Mucosa of rectum (tissue), 2 donors: Measurements from ENCODE around the gene CHSY3.

Source experiments
- H3K27ac ChIP-seq, 2 donors: one replicate each; pipeline ENCODE4 v1.7.0; 2013; ENCODE audit warnings: inconsistent platforms in 2 of 2, low read depth in 2 of 2, low read length in 2 of 2
- H3K27me3 ChIP-seq, 2 donors: one replicate each; pipeline ENCODE4 v1.7.0; 2013; ENCODE audit warnings: low read length in 2 of 2; ENCODE audit not compliant: control insufficient read depth in 2 of 2, insufficient read depth in 2 of 2
- H3K36me3 ChIP-seq, 2 donors: one replicate each; pipeline ENCODE4 v1.7.0; 2013; ENCODE audit warnings: low read length in 2 of 2; ENCODE audit not compliant: control insufficient read depth in 2 of 2, insufficient read depth in 2 of 2
- H3K4me1 ChIP-seq, 2 donors: one replicate each; pipeline ENCODE4 v1.7.0; 2013; ENCODE audit warnings: low read length in 2 of 2, mild to moderate bottlenecking in 1 of 2; ENCODE audit not compliant: control insufficient read depth in 2 of 2, insufficient read depth in 2 of 2
- H3K4me3 ChIP-seq, 2 donors: one replicate each; pipeline ENCODE4 v1.7.0; 2013; ENCODE audit warnings: low read length in 2 of 2
- H3K9ac ChIP-seq, 2 donors: one replicate each; pipeline ENCODE4 v1.7.0; 2013; ENCODE audit warnings: low read length in 2 of 2, low read depth in 1 of 2, mild to moderate bottlenecking in 1 of 2
- H3K9me3 ChIP-seq, 2 donors: one replicate each; pipeline ENCODE4 v1.7.0; 2013; ENCODE audit warnings: low read length in 2 of 2; ENCODE audit not compliant: control insufficient read depth in 2 of 2
- donor health status: healthy.
- donor health status: Normal muscosa, but diverticular disease.

The CHSY3 gene

DNA sequence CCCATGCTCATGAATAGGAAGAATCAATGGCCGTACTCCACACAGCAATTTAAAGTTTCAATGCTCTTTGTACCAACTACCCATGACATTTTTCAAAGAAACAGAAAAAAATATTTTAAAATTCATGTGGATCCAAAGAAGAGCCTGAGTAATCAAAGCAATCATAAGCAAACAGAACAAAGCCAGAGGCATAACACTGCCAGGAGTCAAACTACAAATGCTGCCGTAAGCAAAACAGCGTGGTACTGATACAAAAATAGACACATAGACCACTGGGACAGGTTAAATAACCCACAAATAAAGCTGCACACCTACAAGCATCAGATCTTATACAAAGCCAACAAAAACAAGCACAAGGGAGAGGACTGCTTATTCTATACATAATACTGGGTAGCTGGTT, 107.7 kb downstream of the CHSY3 start:
- Histone ChIP-seq H3K9ac (no peak overlapping the region), H3K27me3 (no peaks in the 10 kb centered on the region), H3K27ac (no peak overlapping the region), H3K4me1 (no peaks in the 10 kb centered on the region), H3K36me3 (no peaks in the 10 kb centered on the region), H3K4me3 (no peak overlapping the region), H3K9me3 (no peaks in the 10 kb centered on the region)

DNA sequence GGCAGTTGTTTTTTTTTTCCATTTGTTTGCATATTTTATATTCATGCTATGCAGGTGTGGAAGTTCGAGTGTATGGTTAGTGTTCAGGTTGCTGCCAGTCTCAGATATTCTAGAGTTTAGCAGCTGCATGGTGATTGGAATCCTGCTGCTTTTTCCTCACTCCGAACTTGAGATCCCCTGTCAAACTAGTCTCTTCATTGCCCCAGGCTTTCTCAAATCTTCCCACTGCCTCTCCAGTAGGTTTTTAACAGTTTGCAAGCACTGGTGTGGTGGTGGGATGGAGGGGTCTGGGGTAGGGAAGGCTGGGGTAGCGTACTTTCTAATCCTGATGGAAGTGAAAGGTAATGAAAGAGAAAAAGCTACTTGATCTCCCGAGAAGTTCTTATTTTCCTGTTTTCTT, 112.9 kb downstream of the CHSY3 start:
- no peak overlapping the region for H3K9ac ChIP-seq
- no peaks in the 10 kb centered on the region for H3K4me1 ChIP-seq
- H3K36me3 ChIP-seq = no peaks in the 10 kb centered on the region
- no peak overlapping the region for H3K4me3 ChIP-seq
- H3K9me3 ChIP-seq = no peaks in the 10 kb centered on the region
- H3K27ac ChIP-seq = no peak overlapping the region
- no peaks in the 10 kb centered on the region for H3K27me3 ChIP-seq

DNA sequence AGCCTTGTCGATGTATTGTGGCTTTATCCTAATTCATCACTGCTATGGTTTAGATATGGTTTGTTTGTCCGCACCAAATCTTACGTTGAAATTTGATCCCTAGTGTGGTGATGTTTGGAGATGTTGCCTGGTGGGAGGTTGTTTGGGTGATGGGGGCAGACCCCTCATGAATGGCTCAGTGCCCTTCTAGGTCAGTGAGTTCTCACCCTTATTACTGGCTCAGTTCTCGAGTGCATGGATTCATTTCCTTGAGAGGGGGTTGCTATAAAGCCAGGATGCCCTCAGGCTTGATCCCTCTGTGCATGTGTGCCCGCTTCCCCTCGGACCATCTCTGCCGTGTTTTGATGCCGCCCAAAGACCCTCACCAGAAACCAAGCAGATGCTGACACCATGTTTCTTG, 114.4 kb downstream of the CHSY3 start:
- H3K27ac ChIP-seq = no peak overlapping the region
- no peak overlapping the region for H3K9ac ChIP-seq
- H3K9me3 ChIP-seq = no peaks in the 10 kb centered on the region
- H3K4me3 ChIP-seq = no peak overlapping the region
- H3K27me3 ChIP-seq = no peaks in the 10 kb centered on the region
- no peaks in the 10 kb centered on the region for H3K36me3 ChIP-seq
- no peaks in the 10 kb centered on the region for H3K4me1 ChIP-seq

DNA sequence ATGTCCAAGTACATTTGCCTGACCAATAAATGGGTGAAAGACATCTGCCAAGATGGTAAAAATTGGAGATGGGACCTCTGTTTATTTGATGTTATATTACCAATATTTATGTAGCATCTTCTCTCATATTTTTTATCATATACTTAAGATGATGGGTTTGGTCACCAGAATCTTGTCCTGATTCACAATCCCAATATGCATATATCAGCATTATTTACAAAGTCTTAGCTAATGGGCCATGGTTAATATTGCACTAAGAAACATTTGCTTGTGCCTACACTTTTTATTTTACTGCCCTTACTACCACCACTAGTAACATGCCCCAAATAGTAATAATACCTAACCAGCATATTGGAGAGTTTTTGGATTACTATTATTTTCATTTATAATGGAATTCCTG, 116.7 kb downstream of the CHSY3 start:
- Histone ChIP-seq H3K27me3 (no peaks in the 10 kb centered on the region), H3K4me1 (no peaks in the 10 kb centered on the region), H3K27ac (no peak overlapping the region)

GRCh38 chr5:130021876-130022275, 117.6 kb downstream of the CHSY3 start:
- Histone ChIP-seq H3K9ac (no peak overlapping the region), H3K4me1 (no peaks in the 10 kb centered on the region), H3K4me3 (no peak overlapping the region)

More for the DNA sequence above, 116.7 kb downstream of the CHSY3 start:
- Histone ChIP-seq H3K9ac (no peak overlapping the region), H3K9me3 (no peaks in the 10 kb centered on the region), H3K4me3 (no peak overlapping the region), H3K36me3 (no peaks in the 10 kb centered on the region)

GRCh38 chr5:130023604-130024003, 119.3 kb downstream of the CHSY3 start:
- H3K4me1 ChIP-seq = no peaks in the 10 kb centered on the region
- H3K9me3 ChIP-seq = no peaks in the 10 kb centered on the region
- no peaks in the 10 kb centered on the region for H3K27me3 ChIP-seq
- no peak overlapping the region for H3K9ac ChIP-seq
- no peaks in the 10 kb centered on the region for H3K36me3 ChIP-seq
- H3K4me3 ChIP-seq = no peak overlapping the region
- H3K27ac ChIP-seq = no peak overlapping the region

More at GRCh38 chr5:130021876-130022275, 117.6 kb downstream of the CHSY3 start:
- Histone ChIP-seq H3K27ac (no peak overlapping the region), H3K36me3 (no peaks in the 10 kb centered on the region), H3K27me3 (no peaks in the 10 kb centered on the region), H3K9me3 (no peaks in the 10 kb centered on the region)

GRCh38 chr5:130024006-130024405, 119.7 kb downstream of the CHSY3 start:
- no peak overlapping the region for H3K9ac ChIP-seq
- H3K9me3 ChIP-seq = no peaks in the 10 kb centered on the region
- no peaks in the 10 kb centered on the region for H3K27me3 ChIP-seq
- no peaks in the 10 kb centered on the region for H3K4me1 ChIP-seq
- H3K36me3 ChIP-seq = no peaks in the 10 kb centered on the region
- no peak overlapping the region for H3K27ac ChIP-seq
- no peak overlapping the region for H3K4me3 ChIP-seq

- Histone ChIP-seq H3K4me1 (no peaks in the 10 kb centered on the region), H3K36me3 (no peaks in the 10 kb centered on the region), H3K27me3 (no peaks in the 10 kb centered on the region), H3K9me3 (no peaks in the 10 kb centered on the region), H3K4me3 (no peak overlapping the region), H3K27ac (no peak overlapping the region), H3K9ac (no peak overlapping the region)
These were observed 121.2 kb downstream of the CHSY3 start for GRCh38 chr5:130025511-130025910.

- H3K4me1 ChIP-seq = no peaks in the 10 kb centered on the region
- no peak overlapping the region for H3K9ac ChIP-seq
- H3K27me3 ChIP-seq = no peaks in the 10 kb centered on the region
- H3K4me3 ChIP-seq = no peak overlapping the region
- H3K9me3 ChIP-seq = no peaks in the 10 kb centered on the region
- H3K27ac ChIP-seq = no peak overlapping the region
- no peaks in the 10 kb centered on the region for H3K36me3 ChIP-seq
These were observed 128.5 kb downstream of the CHSY3 start for GRCh38 chr5:130032807-130033206.

DNA sequence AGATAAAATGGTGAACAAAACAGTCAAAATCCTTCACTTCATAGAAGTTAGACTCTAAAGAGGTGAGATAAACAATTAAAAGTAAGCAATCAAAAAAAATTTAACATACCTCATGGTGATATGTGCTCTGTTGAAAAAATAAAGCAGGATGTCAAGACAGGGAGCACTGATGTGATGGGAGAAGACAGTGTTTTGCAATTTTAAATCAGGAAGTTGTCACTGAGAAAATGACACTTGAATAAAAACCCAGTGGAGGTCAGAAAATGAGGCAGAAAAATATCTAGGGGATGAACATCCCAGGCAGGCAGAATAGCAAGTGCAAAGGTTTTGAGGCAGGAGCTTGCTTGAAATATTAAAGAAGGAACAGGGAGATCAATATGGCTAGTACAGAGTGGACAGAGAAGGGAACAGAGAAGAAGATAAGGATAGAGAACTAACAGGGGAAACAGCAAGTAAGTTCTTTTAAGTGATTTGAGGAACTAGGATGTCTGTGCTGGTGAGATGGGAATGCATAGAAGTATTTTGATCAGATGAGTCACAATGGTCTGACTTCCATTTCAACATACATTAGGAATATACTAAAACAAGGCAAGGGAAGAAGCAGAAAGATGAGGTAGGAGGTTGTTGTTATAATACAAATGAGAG, 130.4 kb downstream of the CHSY3 start:
- Histone ChIP-seq H3K36me3 (no peaks in the 10 kb centered on the region), H3K27me3 (no peaks in the 10 kb centered on the region), H3K4me3 (no peak overlapping the region), H3K4me1 (no peaks in the 10 kb centered on the region), H3K9ac (no peak overlapping the region), H3K27ac (no peak overlapping the region), H3K9me3 (no peaks in the 10 kb centered on the region)

DNA sequence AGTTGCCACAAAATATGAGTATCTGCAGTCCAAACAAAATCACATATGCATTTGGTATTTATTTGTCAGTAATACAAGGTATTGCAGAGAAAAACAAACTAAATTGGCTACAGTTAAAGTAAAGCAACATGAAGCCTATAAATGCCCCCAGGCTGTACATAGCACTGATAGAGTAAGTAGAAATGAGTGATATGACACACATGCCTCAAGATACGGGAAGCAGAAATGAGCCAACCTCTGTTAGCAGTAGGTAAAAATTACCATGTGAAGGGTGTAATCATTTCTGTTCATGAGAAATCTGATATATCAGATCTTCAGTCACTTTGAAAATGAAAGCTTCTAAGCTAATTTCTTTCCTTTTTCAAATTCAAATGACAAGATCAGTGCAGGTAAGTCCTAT, 131.1 kb downstream of the CHSY3 start:
- H3K27me3 ChIP-seq = no peaks in the 10 kb centered on the region
- H3K9me3 ChIP-seq = no peaks in the 10 kb centered on the region
- no peak overlapping the region for H3K9ac ChIP-seq
- no peaks in the 10 kb centered on the region for H3K36me3 ChIP-seq
- no peak overlapping the region for H3K4me3 ChIP-seq
- H3K27ac ChIP-seq = no peak overlapping the region
- no peaks in the 10 kb centered on the region for H3K4me1 ChIP-seq
